ENCODE measurements around the gene DAAM2.

The DAAM2 gene

GRCh38 chr6:39820553-39820952 lies 28.4 kb downstream of the DAAM2 start:
- no peak for DNase-seq

- DNase-seq, result no peak
Measured at GRCh38 chr6:39821046-39821740, 29.0 kb downstream of the DAAM2 start.

- DNase-seq, result no peak
Measured at GRCh38 chr6:39821742-39822532, 29.8 kb downstream of the DAAM2 start.

GRCh38 chr6:39822846-39823815 lies 31.0 kb downstream of the DAAM2 start:
- DNase-seq, result no peak

GRCh38 chr6:39824030-39824926 lies 32.1 kb downstream of the DAAM2 start:
- DNase-seq, result no peak

GRCh38 chr6:39829331-39829730 lies 37.2 kb downstream of the DAAM2 start:
- no peak for DNase-seq

GRCh38 chr6:39830444-39830843 lies 38.3 kb downstream of the DAAM2 start:
- DNase-seq, result no peak

GRCh38 chr6:39831701-39832100 lies 39.5 kb downstream of the DAAM2 start:
- DNase-seq, result no peak

GRCh38 chr6:39834278-39834677 lies 42.1 kb downstream of the DAAM2 start:
- DNase-seq, result no peak

GRCh38 chr6:39834866-39835265 lies 42.7 kb downstream of the DAAM2 start:
- DNase-seq, result no peak

GRCh38 chr6:39835821-39836295 lies 43.7 kb downstream of the DAAM2 start:
- no peak for DNase-seq

GRCh38 chr6:39836606-39837005 lies 44.4 kb downstream of the DAAM2 start:
- DNase-seq, result no peak

GRCh38 chr6:39839445-39839844 lies 47.3 kb downstream of the DAAM2 start:
- DNase-seq, result no peak

- DNase-seq, result no peak
Measured at GRCh38 chr6:39840781-39841180, 48.6 kb downstream of the DAAM2 start.

GRCh38 chr6:39841291-39841690 lies 49.1 kb downstream of the DAAM2 start:
- DNase-seq, result no peak

GRCh38 chr6:39841923-39842322 lies 49.7 kb downstream of the DAAM2 start:
- no peak for DNase-seq

- no peak for DNase-seq
Measured at GRCh38 chr6:39843305-39844020, 51.3 kb downstream of the DAAM2 start.

GRCh38 chr6:39844866-39845265 lies 52.7 kb downstream of the DAAM2 start:
- DNase-seq, result no peak

GRCh38 chr6:39847221-39847620 lies 55.0 kb downstream of the DAAM2 start:
- no peak for DNase-seq

- DNase-seq, result no peak
Measured at GRCh38 chr6:39848171-39848570, 56.0 kb downstream of the DAAM2 start.

GRCh38 chr6:39849228-39849627 lies 57.1 kb downstream of the DAAM2 start:
- DNase-seq, result no peak

All from CD4-positive, alpha-beta T cell treated with Interleukin-15 for 1 hour (primary cell).